ENCODE data around the gene MLLT3. TPM values are rescaled to one million over a fixed set of nuclear protein-coding genes. Genes with fewer than 3 reads are reported as not detected.

MLLT3 gene
- total RNA-seq, 1 donor from 2014 or later, result 35.1 TPM

DNA sequence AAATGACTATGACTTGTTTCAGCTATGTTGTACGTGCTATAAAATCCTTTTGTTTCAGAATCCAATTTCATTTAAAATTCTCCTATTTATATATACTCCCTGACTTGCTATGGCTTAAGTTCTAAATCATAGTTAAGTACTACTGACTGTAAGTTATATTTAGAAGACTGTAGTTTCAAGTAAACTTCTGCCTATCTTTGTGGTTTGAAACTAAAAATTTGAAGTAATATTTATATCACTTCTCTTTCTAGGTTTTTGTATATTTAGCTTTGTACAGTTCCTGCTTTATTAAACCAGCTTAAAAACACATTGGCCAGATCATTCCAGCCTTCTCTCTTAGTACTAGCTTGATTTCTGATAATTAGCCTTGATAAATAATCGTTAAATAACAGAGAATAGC, 196.3 kb downstream of the MLLT3 start:
- H3K4me3 ChIP-seq (ENCODE audit: insufficient read depth, low read depth, low read length), result no peak overlapping the region
- no peaks in the 10 kb centered on the region for H4K20me1 ChIP-seq (ENCODE audit: insufficient read depth, low read length)
- H3K27ac Mint-ChIP-seq (ENCODE audit: unreplicated experiment), result no peak overlapping the region
- H3K4me2 ChIP-seq (ENCODE audit: low read length), result no peak overlapping the region
- no peaks in the 10 kb centered on the region for H3K9me3 ChIP-seq (ENCODE audit: insufficient read depth, low read depth, low read length)
- no peaks in the 10 kb centered on the region for H3K4me1 Mint-ChIP-seq (ENCODE audit: low read depth, unreplicated experiment)
- no peak for DNase-seq (ENCODE audit: low read depth)
- no peak overlapping the region for H3K27ac ChIP-seq (ENCODE audit: low read depth, low read length)
- H3K4me1 ChIP-seq (ENCODE audit: insufficient read depth, low read length), result no peaks in the 10 kb centered on the region
- no peak for FAIRE-seq
- no peak overlapping the region for H3K4me3 Mint-ChIP-seq (ENCODE audit: unreplicated experiment)
- H3K9ac ChIP-seq (ENCODE audit: low read length), result no peak overlapping the region
- no peaks in the 10 kb centered on the region for H3K27me3 ChIP-seq (ENCODE audit: insufficient read depth, low read length)
- H3K9me3 Mint-ChIP-seq (ENCODE audit: unreplicated experiment), result no peaks in the 10 kb centered on the region
- no peaks in the 10 kb centered on the region for H3K36me3 ChIP-seq (ENCODE audit: insufficient read depth, low read length)
- no peaks in the 10 kb centered on the region for H3K36me3 Mint-ChIP-seq (ENCODE audit: low read depth, unreplicated experiment)
- no peaks in the 10 kb centered on the region for H3K79me2 ChIP-seq (ENCODE audit: insufficient read depth, low read length)
- no peak overlapping the region for H2AFZ ChIP-seq (ENCODE audit: low read depth, low read length)
- TF ChIP-seq, protein P1, sequence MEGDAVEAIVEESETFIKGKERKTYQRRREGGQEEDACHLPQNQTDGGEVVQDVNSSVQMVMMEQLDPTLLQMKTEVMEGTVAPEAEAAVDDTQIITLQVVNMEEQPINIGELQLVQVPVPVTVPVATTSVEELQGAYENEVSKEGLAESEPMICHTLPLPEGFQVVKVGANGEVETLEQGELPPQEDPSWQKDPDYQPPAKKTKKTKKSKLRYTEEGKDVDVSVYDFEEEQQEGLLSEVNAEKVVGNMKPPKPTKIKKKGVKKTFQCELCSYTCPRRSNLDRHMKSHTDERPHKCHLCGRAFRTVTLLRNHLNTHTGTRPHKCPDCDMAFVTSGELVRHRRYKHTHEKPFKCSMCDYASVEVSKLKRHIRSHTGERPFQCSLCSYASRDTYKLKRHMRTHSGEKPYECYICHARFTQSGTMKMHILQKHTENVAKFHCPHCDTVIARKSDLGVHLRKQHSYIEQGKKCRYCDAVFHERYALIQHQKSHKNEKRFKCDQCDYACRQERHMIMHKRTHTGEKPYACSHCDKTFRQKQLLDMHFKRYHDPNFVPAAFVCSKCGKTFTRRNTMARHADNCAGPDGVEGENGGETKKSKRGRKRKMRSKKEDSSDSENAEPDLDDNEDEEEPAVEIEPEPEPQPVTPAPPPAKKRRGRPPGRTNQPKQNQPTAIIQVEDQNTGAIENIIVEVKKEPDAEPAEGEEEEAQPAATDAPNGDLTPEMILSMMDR (IDR thresholded peaks at IDR 0.05; ENCODE audit: insufficient read depth, low read depth, low read length), result no peak
- no peak for TF ChIP-seq EZH2 (IDR thresholded peaks at IDR 0.05; ENCODE audit: insufficient read depth, low read length)
- H3K27me3 Mint-ChIP-seq (ENCODE audit: low read depth, unreplicated experiment), result no peaks in the 10 kb centered on the region

DNA sequence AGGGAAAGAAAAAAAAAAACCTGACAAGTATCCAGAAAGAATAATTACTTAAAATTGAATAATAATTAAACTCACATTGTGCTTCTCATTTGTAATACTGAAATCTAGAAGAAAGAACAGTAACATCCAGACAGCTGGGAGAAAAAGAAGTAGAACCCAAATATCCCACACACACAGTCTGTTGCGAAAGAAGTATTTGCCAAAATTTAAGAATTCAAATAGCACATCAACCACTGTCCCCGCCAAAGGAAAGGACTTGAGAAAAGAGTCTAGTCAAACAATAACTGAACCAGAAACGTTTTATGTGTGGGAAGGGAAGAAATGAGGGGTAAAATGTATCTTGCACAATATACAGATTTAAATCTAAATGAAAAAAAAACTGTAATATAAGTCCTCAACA, 202.8 kb downstream of the MLLT3 start:
- H3K4me3 ChIP-seq (ENCODE audit: insufficient read depth, low read depth, low read length), result no peak overlapping the region
- H4K20me1 ChIP-seq (ENCODE audit: insufficient read depth, low read length), result no peaks in the 10 kb centered on the region
- no peaks in the 10 kb centered on the region for H3K36me3 ChIP-seq (ENCODE audit: insufficient read depth, low read length)
- no peaks in the 10 kb centered on the region for H3K27me3 ChIP-seq (ENCODE audit: insufficient read depth, low read length)
- H3K4me2 ChIP-seq (ENCODE audit: low read length), result no peak overlapping the region
- Mint-ChIP-seq H3K27me3 (ENCODE audit: low read depth, unreplicated experiment) (no peaks in the 10 kb centered on the region), H3K4me1 (ENCODE audit: low read depth, unreplicated experiment) (no peaks in the 10 kb centered on the region), H3K27ac (ENCODE audit: unreplicated experiment) (no peak overlapping the region), H3K4me3 (ENCODE audit: unreplicated experiment) (no peak overlapping the region), H3K36me3 (ENCODE audit: low read depth, unreplicated experiment) (no peaks in the 10 kb centered on the region), H3K9me3 (ENCODE audit: unreplicated experiment) (no peaks in the 10 kb centered on the region)
- TF ChIP-seq, protein P1 (IDR thresholded peaks at IDR 0.05; ENCODE audit: insufficient read depth, low read depth, low read length), result no peak
- TF ChIP-seq EZH2 (IDR thresholded peaks at IDR 0.05; ENCODE audit: insufficient read depth, low read length), result no peak
- H3K27ac ChIP-seq (ENCODE audit: low read depth, low read length), result no peak overlapping the region
- DNase-seq (ENCODE audit: low read depth) (no peak), FAIRE-seq (no peak)
- no peaks in the 10 kb centered on the region for H3K9me3 ChIP-seq (ENCODE audit: insufficient read depth, low read depth, low read length)
- no peaks in the 10 kb centered on the region for H3K79me2 ChIP-seq (ENCODE audit: insufficient read depth, low read length)
- H2AFZ ChIP-seq (ENCODE audit: low read depth, low read length), result no peak overlapping the region
- no peak overlapping the region for H3K9ac ChIP-seq (ENCODE audit: low read length)
- H3K4me1 ChIP-seq (ENCODE audit: insufficient read depth, low read length), result no peaks in the 10 kb centered on the region

DNA sequence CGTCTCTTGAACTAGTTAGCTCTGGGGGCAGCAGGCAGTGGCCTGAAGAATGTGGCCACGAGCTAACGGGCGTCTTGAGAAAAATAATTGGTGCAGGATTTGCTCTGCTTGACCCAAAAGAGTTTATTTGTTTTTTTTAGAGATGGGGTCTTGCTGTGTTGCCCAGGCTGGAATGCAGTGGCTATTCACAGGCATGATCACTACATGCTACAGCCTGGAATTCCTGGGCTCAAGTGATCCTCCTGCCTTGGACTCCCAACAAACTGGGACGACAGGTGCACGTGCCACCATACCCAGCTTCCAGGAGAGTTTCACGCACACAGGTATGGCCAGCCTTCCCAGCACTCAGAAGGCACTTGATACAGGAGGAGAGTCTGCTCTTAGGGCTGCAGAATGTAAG, 203.8 kb downstream of the MLLT3 start:
- FAIRE-seq (no peak), DNase-seq (ENCODE audit: low read depth) (no peak)
- TF ChIP-seq, protein P1 (IDR thresholded peaks at IDR 0.05; ENCODE audit: insufficient read depth, low read depth, low read length), result no peak
- TF ChIP-seq EZH2 (IDR thresholded peaks at IDR 0.05; ENCODE audit: insufficient read depth, low read length), result no peak
- Histone ChIP-seq H3K4me1 (ENCODE audit: insufficient read depth, low read length) (no peaks in the 10 kb centered on the region), H3K79me2 (ENCODE audit: insufficient read depth, low read length) (no peaks in the 10 kb centered on the region), H3K4me2 (ENCODE audit: low read length) (no peak overlapping the region), H3K27me3 (ENCODE audit: insufficient read depth, low read length) (no peaks in the 10 kb centered on the region), H3K36me3 (ENCODE audit: insufficient read depth, low read length) (no peaks in the 10 kb centered on the region), H3K9ac (ENCODE audit: low read length) (no peak overlapping the region), H4K20me1 (ENCODE audit: insufficient read depth, low read length) (no peaks in the 10 kb centered on the region), H3K27ac (ENCODE audit: low read depth, low read length) (no peak overlapping the region), H3K4me3 (ENCODE audit: insufficient read depth, low read depth, low read length) (no peak overlapping the region), H2AFZ (ENCODE audit: low read depth, low read length) (no peak overlapping the region), H3K9me3 (ENCODE audit: insufficient read depth, low read depth, low read length) (no peaks in the 10 kb centered on the region)
- H3K27me3 Mint-ChIP-seq (ENCODE audit: low read depth, unreplicated experiment), result no peaks in the 10 kb centered on the region
- H3K4me1 Mint-ChIP-seq (ENCODE audit: low read depth, unreplicated experiment), result no peaks in the 10 kb centered on the region
- H3K4me3 Mint-ChIP-seq (ENCODE audit: unreplicated experiment), result no peak overlapping the region
- no peaks in the 10 kb centered on the region for H3K36me3 Mint-ChIP-seq (ENCODE audit: low read depth, unreplicated experiment)
- no peak overlapping the region for H3K27ac Mint-ChIP-seq (ENCODE audit: unreplicated experiment)
- H3K9me3 Mint-ChIP-seq (ENCODE audit: unreplicated experiment), result no peaks in the 10 kb centered on the region
